Cerebellar nuclear complex (tissue), 1 donor: ENCODE measurements around the gene KRT13.

ENCODE experiments used
- DNase-seq, 2 experiments: peaks; one replicate each; lab custom pipeline; 2025; lab: John Stamatoyannopoulos, UW

The KRT13 gene

DNA sequence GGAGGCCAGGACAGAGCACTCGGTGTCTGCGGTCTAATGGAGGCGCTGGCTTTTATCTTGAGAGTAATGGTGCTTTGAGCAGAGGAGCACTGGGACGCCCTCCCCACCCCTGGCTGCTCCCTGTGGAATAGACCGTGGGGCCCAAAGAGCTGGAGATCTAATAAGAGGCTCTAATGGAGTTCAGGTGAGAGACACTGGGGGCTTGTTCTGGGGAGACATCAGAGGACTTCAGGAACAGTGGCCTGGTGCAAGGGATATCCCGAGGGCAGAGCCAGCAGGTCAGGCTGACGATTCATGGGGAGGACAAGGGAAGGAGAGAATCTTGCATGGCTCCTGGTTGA is 32.2 kb upstream of the KRT13 start:
- no peak for DNase-seq

DNA sequence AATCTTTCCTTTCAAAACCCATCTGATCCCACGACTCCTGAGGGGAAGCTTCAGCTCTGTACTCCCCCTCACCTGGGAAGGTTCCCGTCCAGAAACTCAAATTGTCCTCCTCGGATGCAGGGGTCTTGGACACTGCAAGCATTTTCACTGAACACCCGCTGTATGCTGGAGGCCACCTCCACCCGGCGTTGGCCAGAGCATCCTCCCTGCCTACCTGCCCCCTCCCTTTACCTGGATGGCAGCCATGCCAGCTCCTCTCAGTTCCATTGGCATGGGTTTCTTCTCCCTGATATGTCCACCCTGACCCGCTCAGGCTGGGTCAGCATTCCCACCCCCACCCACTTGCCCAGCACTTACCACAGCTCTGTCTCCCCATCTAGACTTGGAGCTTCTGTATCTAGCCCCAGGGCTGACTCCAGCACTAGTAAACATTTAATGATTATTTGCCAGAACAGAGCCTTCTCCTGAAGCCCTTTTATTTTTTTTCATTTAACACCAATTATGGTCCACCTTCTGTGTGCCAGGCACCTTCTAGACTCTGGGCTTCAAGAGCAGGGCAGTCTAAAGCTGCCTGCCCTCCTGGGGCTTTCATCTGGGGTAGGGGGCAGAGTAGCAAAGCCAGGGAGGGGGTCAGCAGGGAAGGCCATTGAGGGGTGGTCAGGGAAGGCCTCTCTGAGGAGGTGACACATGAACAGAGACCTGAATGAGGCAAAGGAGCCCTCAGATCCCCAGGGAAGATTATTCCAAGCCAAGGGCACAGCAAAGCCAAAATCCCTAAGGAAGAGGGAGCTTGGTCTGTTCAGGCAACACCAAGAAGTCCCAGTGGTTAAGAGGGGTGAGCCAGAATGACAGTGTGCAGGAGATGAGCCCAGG is 31.6 kb upstream of the KRT13 start:
- DNase-seq, result no peak

DNA sequence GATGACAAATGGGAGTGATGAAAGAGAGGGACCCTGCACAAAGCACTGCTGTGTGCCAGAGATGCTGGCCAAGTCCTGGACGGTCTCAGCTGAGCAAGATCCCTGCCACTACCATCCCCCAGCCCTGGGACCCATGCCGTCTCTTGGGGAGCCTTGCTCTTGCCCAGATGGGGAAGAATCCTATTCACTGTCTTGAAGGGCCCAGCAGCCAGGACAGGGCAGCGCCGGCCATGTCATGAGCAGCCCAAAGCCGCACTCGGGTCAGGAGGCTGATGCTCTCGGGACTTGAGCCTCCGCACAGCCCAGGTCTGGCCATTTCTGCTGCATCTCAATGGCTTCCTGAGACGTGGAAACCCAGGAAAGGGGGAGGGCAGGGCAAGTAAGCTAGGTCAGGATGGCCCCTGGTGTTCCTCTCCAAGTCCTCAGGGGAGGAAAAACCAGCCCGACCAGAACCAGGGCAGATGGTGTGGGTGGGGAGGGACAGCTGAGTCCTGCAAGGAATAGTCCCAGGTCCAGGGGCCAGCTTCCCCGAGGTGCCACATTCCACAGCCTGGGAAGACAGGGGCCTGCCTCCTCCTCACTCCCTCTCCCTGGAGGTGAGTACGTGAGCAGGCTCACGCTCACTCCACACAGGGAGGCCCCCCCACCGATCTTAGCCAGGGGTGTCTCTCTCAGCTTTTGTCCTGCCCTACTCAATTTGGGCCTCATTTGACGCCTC is 30.5 kb upstream of the KRT13 start:
- DNase-seq, result no peak

DNA sequence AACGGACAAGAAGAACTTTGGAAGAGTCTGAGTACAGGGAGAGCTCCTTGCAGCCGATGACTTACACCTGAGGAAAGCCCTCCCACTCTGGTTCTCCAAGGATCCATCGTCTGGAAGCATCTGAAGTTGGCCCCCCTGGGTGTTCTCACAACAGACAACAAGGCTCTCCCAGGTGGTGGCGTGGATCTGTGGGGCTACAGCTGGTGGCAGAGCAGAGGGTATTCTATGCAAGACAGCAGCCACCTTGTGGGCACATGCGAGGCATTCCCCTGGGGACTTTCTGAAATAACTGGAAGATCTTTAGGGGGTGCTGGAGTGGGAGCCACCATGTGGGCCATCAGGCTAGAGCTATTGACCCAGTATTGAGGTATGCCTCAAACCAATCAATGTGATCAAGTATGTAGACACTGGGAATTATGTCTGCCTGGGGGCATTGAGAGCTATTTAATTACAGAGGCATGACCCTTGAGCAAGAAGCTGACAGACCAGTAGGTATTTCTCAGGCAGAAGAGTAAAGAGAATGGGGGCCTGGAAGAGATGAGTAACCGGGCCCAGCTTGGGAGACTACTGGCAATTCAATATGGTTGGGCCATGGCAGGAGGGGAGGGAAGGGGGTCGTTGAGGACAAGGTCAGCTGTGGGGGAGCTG is 29.6 kb upstream of the KRT13 start:
- no peak for DNase-seq

DNA sequence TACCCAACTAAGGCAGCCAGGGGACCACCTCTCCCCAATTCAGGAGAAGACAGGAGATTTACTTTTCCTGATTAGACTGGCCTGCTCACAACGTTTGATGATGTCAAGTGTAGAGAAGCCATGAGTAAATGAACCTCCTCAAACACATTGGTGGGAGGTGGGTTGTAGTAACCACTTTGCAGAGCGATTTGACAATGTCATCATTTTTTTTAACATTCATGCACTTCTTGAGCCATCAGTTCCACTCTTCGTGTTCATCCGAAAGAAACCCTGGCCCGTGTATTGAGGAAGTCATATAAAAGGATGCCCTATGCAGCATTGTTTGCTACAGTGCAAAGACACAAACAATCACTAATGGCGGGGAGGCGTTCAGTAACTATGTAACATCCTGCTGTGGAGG is 28.2 kb upstream of the KRT13 start:
- no peak for DNase-seq

DNA sequence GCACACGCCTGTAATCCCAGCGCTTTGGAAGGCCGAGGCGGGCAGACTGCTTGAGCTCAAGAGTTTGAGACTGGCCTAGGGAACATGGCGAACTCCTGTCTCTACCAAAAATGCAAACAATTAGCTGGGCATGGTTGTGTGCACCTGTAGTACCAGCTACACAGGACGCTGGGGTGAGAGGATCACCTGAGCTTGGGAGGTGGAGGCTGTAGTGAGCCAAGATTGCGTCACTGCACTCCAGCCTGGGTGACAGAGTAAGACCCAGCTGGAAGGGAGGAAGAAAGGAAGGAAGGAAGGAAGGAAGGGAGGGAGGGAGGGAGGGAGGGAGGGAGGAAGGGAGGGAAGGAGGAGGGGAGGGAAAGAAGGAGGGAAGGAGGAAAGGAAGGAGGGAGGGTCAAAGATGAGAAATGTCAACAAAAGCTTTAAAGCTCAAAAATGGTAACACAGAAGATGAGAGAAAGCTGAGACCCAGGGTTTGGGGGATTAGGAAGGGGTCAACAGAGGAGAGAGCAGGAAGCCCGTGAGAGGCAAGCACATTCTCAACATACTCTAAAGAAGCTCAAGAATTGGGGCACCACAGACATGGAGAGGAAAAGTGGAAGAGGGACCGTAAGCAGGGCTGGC is 27.6 kb upstream of the KRT13 start:
- DNase-seq, result no peak

DNA sequence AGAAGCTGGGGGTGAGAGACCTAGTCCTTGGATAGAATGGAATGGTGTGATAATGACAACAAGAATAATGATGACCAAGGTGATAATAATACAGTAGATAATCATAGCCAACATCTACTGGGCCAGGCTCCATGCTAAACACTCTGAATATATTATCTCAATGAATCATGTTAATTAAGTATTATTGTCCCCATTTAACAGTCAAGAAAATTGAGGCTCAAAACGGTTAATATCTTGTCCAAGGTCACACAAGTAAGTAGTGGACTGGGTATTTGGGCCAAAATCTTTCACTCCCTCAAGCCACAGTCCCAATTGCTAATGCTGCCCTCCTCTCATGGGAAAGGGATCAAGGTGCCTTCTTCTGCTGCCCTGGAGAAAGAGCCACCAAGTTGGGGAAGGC is 26.6 kb upstream of the KRT13 start:
- DNase-seq, result no peak

DNA sequence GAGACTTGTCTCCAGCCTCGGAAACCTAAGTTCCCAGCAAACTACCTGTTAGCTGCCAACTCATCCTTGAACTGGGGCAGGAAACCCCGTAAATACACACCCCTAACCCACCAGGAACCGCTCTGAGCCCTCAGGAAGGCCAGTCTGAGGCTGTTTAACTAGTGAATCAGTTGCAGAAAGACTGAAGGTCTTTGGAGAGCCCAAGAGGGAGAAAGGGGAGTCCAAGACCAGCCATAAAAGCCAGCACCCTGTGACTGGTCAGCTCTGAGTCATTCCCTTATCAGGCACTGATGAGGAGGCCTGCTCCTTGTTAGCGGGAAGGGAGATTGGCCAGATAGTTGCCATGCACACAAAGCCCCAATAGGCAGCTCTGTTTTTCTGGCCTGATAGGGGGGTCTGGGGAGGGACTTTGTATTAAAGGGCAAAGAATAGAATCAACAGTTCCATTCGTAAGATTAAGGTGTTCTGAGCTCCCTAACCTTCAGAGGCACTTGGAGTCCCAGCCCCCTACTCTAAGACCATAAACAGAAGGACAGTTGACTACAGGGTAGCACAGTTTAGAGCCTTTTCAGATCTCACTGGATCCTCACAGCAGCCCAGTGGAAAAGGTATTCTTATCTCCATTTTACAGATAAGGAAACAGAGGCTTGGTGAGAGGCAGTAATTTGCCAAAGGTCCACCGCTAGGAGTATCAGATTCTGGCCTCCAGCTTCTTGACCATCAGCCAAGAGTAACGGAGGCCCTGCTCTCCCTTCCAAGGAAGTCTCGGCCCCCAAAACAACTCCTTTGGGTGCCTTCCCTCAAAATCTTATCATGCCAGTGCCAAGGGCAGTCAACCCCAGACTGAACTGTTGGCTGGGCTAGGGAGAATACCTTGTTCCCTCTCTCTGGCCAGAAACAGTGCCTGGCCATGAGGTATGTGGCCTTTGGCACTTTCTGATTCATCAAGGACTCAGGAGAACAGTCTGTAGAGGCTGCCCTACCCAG is 24.9 kb upstream of the KRT13 start:
- no peak for DNase-seq

DNA sequence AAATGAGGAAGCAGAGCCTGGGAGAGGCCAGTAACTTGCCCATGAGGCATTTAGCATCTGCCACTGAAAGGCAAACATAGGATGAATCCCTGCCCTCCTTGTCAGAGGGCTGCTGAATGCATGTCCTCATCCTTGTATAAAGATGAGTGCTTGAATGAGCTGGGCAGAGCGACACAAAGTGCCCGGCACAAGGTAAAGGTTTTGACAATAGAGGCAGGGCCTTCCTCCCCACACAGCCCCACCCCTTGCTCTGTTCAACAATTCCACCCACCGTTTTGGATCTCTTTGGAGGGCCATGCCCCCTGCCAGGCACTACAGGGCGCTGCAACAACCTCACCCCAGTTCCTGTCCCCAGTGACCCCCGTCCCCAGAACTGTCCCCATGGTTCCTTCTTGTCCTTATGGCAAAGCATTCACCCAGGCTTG is 24.1 kb upstream of the KRT13 start:
- DNase-seq, result no peak

DNA sequence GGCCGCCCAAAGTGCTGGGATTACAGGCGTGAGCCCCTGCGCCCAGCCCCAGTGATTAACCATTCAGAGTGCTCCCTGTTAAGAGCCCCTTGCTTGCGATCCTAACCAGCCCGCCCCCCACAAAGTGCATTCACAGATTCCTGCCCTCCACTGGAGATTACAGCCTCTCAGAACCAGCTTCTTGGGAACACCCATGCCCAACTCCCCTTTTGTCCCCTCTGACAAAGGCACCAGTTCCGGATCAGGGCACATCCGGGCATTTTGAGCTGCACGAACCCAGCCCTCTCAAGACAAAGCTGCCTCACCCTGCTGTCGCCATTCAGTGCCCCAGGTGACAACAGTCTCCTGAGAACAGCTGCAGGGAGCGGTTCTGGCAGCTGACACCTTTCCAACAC is 23.5 kb upstream of the KRT13 start:
- DNase-seq, result no peak

DNA sequence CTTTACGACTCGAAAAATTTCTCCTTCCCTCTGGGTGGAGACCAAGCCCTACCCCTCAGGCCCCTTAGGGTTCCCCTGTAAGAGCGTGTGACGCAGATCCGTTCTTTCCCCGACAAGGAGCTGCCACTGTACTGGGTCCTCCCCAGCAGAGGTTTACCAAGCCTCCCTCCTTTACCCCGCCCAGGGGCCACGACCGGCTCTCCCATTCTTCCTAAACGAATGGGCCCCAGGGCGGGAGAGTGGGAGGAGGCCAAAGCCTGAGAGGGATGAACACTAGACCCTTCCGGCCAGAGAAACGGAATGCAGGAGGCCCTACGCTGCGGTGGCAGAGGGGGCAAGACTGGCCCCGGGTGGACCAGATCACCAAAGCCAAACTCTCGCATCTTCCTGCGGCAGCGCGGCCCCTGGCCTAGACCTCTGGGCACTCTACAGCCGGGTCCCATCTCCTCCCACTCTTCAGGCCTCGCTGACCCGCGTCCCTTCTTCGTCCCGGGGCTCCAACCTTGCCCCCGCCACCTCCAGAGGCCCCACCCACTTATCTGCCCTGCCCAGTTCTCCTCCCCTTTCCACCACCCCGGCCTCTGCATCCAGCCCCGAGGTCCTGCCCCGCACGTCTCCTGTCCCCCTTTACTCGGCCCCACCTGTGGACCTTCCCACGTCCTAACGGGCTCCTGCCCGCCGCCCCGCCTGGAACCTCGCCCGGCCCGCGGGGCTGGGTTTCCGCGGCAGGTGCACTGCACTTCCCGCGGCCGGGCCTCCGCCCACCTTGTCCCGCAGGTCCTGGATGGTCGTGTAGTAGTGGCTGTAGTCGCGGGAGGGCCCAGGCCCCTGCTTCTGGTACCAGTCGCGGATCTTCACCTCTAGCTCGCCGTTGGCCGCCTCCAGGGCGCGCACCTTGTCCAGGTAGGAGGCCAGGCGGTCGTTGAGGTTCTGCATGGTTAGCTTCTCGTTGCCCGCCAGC is 21.9 kb upstream of the KRT13 start:
- DNase-seq, result no peak

DNA sequence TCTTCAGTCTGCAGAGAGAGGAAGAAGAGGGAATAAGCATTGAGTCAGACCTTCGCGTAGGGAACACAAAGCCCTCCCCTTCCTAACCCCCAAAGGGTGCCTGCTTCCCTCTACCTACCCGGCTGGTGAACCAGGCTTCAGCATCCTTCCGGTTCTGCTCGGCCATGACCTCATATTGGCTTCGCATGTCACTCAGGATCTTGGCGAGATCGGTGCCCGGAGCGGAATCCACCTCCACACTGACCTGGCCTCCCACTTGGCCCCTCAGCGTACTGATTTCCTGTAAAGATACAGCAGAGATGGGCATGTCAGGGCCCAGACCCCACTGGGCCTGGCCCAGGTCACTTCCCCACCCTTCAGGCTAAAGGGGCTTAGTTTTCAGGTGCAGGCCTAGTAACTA is 18.8 kb upstream of the KRT13 start:
- no peak for DNase-seq

DNA sequence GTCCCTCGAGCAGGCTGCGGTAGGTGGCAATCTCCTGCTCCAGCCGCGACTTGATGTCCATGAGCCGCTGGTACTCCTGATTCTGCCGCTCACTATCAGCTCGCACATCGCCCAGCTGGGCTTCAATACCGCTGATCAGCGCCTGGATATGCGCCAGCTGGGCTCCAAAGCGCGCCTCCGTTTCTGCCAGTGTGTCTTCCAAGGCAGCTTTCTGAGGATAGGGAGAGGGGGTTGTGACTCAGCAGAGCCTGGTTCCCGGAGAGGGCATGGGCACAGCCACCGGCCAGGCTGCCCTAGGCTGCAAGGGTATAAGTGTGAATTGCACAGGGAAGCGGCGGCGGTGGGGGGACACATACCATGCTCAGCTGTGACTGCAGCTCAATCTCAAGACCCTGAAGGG is 18.4 kb upstream of the KRT13 start:
- no peak for DNase-seq

DNA sequence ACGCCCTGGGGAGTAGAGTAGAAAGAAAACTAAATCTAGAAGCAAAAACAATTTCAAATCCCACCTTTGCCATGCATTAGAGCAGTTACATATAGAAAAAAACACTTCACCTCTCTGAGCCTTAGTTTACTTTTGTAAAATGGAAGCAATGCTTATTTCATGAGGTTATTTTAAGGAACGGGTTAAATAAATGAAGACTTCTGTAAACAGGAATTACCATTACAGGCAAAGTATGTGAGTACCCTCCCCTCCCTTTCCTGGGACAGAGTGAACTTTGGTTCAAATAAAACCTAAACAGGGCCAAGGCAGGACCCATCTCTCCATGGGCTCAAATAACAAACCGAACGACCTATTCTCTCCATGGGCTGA is 17.8 kb upstream of the KRT13 start:
- DNase-seq, result no peak

DNA sequence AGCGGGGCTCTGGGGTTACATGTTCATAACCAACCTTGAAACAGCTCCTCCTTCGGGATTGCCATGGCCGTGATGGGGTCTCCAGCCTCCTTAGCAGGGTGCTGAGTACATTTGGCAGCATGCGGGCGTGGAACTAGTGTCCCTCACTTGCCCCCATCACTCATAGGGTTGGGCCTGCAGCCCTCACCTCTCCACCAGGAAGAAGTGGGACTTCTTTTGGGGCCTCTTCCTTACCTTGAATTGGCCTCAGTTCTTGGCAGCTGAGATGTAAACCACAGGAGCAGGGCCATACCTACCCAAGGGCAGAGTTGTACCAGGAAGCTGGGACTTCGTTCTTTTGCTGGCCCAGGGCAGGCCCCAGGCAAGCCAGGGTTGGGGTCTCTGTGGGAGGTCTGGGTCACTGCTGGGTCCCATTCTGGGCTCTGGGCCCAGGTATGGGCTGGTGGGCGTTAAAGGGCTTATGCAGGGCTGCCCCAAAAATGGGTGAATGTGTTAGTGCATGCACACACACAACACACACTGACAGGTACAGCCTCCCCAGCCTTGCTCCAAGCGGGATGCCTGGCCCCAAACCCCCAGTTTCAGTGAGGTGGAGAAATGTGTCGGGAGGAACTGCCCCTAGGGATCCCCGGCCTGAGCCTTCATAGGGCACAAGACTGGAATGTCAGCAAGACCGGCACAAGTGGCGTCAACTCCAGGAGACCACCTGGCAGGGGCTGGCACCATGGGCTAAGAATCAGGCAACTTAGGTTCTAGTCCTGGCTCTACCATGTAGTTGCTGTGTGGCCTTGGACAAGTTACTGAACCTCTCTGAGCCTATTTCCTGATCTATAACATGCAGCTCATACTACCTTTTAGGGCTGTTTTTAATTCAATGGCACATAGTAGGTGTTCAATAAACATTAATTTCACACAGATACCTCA is 17.2 kb upstream of the KRT13 start:
- no peak for DNase-seq

DNA sequence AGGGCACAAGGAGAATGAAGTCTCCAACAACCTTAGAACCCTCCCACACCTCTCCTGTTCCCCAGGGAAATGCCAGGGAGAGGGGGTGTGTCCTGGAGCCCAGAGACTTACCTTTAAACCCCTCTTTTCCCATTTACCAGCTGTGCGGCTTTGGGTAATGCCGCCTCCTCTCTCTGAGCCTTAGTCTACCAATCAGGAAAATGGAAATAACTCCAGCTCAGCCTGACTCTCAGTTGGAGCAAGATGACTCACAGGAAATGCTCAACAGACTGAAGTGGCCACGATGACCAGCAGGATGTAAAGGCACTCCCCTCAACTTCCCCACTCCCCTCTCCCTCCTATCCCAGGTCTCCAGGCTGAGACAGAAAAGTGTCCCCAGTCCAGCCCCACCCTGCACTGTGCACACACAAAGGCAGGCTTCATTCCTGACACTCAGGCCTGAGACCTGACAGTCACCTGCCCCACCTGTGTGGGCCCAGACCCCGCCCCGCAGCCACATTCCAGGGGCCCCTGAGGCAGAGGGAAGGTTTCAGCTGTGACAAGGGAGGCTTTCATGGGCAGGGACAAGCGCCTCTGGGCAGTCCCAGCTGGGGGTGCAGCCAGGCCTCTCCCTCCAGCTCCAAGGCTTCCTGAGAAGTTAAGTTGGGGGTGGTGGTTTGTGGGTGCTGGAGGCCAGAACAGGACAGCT is 16.3 kb upstream of the KRT13 start:
- DNase-seq, result no peak

DNA sequence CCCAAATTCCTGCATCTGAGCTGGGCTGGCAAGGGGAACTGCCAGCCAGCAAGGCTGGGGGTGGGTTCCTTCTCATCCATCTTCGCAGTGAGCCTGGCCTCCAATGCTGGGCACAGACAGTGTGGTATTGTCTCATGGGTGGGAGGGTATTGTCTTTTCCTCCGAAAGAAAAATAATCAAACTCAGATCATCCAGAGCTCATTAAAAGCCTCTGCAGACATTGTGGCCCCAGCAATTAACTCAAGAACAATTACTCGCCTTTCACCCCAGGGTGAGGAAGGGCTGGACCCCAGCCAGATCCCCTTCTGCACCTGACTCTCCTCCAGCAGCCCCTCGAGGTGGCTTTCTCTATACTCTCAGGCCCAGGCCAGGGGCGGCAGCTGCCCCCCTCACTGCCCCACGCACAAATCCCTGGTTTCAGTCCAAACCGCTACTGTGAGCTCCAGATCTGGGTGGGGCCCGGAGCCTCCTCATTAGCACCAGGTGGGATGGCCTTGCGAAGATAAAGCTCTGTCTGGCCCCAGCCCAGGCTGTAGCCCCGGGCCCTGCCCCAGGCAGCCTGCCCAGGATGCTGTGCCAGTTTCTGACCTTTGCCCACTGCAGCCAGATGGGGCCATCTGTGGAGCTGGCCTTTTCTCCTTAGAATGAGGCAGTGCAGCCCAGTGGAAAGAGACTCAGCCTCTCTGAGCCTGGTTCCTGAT is 15.6 kb upstream of the KRT13 start:
- DNase-seq, result no peak
